ENCODE results near the gene PODNL1. TPM values are rescaled to one million over a fixed set of nuclear protein-coding genes. Genes with fewer than 3 reads are reported as not detected.

Gene PODNL1
- total RNA-seq, 1 donor from 2014 or later, result not detected

DNA sequence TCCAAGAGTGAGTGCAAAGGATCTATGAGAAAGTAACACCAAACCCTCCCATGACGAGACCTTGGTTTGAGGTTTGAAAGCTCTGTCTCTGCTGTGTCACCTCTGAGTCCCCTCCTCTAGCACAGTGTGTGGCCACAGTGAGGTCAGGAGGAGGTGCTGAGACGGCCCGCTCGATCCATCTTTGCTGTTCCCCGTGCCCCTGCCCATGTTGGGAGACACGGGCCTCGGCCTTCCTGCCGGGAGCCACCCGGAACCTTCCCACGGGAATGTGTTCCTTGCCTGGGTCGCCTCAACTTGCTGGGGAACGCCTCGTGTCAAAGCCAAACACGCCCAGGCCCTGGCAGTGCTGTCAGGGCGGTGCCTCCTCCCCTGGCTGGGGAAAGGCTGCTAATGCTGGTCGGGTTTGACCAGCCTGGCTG lies 51.2 kb downstream of the PODNL1 start:
- DNase-seq (ENCODE audit: low spot score, unreplicated experiment), result no peak
- Mint-ChIP-seq H3K27me3 (no peaks in the 10 kb centered on the region), H3K9me3 (ENCODE audit: low read depth) (no peaks in the 10 kb centered on the region), H3K36me3 (ENCODE audit: insufficient read depth) (no peaks in the 10 kb centered on the region), H3K4me3 (ENCODE audit: low read depth) (no peak overlapping the region), H3K4me1 (ENCODE audit: low read depth) (no peaks in the 10 kb centered on the region), H3K27ac (no peak overlapping the region)
- TF ChIP-seq, protein P1, sequence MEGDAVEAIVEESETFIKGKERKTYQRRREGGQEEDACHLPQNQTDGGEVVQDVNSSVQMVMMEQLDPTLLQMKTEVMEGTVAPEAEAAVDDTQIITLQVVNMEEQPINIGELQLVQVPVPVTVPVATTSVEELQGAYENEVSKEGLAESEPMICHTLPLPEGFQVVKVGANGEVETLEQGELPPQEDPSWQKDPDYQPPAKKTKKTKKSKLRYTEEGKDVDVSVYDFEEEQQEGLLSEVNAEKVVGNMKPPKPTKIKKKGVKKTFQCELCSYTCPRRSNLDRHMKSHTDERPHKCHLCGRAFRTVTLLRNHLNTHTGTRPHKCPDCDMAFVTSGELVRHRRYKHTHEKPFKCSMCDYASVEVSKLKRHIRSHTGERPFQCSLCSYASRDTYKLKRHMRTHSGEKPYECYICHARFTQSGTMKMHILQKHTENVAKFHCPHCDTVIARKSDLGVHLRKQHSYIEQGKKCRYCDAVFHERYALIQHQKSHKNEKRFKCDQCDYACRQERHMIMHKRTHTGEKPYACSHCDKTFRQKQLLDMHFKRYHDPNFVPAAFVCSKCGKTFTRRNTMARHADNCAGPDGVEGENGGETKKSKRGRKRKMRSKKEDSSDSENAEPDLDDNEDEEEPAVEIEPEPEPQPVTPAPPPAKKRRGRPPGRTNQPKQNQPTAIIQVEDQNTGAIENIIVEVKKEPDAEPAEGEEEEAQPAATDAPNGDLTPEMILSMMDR (IDR thresholded peaks at IDR 0.05; ENCODE audit: unreplicated experiment), result no peak

DNA sequence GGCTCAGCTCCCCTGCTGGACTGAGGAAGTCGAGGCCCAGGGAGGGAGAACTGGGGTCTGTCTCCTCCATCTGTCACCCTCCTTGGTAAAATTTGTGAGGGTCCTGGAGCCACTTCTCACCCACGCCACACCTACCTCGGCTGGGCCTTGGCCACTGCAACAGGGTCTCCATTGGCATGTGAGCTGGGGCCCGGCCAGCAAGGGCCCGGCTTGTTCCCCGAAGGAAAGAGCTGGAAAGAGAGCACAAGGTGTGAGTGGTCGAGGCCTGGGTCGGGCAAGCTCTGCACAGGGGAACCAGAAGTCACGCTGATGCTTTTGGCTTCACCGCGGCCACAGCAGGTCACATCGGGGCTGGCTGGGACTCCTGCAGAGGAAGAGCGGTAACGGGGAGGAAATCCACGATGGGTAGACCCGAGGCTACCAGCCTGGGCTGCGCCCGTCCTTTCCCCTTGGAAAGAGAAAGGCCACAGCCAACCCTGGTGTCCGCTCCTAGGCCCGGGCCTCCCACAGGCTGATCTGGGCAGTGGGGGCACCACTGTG lies 52.3 kb downstream of the PODNL1 start:
- Mint-ChIP-seq H3K4me3 (ENCODE audit: low read depth) (no peak overlapping the region), H3K36me3 (ENCODE audit: insufficient read depth) (no peaks in the 10 kb centered on the region), H3K27me3 (no peaks in the 10 kb centered on the region), H3K4me1 (ENCODE audit: low read depth) (no peaks in the 10 kb centered on the region), H3K9me3 (ENCODE audit: low read depth) (no peaks in the 10 kb centered on the region), H3K27ac (no peak overlapping the region)
- TF ChIP-seq, protein P1 (IDR thresholded peaks at IDR 0.05; ENCODE audit: unreplicated experiment), result no peak
- no peak for DNase-seq (ENCODE audit: low spot score, unreplicated experiment)

DNA sequence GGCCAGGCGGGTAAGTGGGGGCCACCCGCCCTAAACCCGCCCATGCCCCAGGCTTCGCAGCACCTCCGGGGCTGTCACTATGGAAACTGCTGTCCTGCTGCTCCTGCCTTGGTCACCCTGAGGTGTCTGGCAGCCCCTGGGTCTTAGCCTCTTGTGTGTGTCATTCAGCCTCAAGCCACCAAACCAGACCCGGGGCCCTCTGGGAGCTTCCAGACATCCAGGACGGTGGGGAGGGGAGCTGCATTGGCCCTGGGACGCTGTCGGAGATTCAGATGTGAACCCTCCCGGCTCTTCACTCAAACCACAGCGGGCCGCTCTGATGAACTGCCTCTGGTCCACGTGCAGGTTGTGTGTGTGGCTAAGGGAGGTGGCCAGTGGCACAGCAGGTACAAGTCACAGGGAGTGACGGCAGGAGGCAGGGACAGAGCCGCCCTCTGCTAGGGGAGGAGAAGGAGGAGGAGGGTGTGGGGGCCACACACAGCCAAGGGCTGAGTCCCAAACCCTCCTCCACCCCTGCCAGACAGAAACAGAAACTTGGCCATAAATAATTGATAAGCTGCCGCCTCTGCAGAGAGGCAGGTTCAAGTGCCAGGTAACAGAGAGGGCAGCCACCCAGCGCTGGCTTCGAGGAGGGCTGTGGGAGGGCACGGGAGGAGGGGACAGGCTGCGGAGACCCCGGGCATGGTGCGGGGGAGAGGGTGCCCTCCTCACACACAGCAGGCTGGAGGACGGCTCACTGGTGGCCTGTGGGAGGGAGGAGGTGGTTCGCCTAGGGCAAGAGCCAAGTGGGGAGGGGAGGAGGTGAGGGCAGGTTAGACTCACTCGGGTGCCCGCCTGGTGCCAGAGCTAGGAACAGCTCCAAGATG lies 53.3 kb downstream of the PODNL1 start:
- no peaks in the 10 kb centered on the region for H3K9me3 Mint-ChIP-seq (ENCODE audit: low read depth)
- H3K4me1 Mint-ChIP-seq (ENCODE audit: low read depth), result peaks cover 3% of the 10 kb centered on the region
- TF ChIP-seq, protein P1 (IDR thresholded peaks at IDR 0.05; ENCODE audit: unreplicated experiment), result no peak
- no peaks in the 10 kb centered on the region for H3K27me3 Mint-ChIP-seq
- no peaks in the 10 kb centered on the region for H3K36me3 Mint-ChIP-seq (ENCODE audit: insufficient read depth)
- no peak overlapping the region for H3K27ac Mint-ChIP-seq
- no peak overlapping the region for H3K4me3 Mint-ChIP-seq (ENCODE audit: low read depth)
- no peak for DNase-seq (ENCODE audit: low spot score, unreplicated experiment)

DNA sequence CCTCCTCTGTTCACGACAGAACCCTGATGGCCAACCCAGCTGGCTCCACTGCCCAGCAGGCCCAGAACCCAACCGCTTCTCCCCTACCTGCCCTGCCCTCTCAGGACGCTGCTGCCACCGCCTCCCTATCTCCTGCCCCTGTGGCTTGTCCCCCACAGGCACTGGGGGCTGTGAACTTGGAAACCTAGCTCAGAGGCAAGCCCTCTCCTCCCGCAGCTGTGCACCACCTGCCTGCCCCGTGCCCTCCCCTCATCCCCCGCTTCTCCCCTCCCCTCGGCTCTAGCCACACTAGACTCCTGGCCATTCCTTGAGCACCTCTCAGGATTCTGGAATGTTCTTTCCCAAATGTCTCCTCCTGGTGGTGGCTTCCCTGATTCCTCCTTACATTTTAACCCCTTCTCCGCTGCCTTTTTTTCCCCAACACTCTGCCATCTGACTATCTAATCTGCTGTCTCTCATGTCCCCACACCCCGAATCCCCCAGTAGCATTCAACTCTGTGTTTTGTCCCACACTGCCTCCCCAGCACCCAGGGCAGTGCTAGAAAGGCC lies 54.6 kb downstream of the PODNL1 start:
- Mint-ChIP-seq H3K27ac (no peak overlapping the region), H3K36me3 (ENCODE audit: insufficient read depth) (no peaks in the 10 kb centered on the region), H3K9me3 (ENCODE audit: low read depth) (no peaks in the 10 kb centered on the region), H3K4me1 (ENCODE audit: low read depth) (peaks cover 3% of the 10 kb centered on the region), H3K4me3 (ENCODE audit: low read depth) (no peak overlapping the region), H3K27me3 (no peaks in the 10 kb centered on the region)
- TF ChIP-seq, protein P1 (IDR thresholded peaks at IDR 0.05; ENCODE audit: unreplicated experiment), result no peak
- DNase-seq (ENCODE audit: low spot score, unreplicated experiment), result no peak

DNA sequence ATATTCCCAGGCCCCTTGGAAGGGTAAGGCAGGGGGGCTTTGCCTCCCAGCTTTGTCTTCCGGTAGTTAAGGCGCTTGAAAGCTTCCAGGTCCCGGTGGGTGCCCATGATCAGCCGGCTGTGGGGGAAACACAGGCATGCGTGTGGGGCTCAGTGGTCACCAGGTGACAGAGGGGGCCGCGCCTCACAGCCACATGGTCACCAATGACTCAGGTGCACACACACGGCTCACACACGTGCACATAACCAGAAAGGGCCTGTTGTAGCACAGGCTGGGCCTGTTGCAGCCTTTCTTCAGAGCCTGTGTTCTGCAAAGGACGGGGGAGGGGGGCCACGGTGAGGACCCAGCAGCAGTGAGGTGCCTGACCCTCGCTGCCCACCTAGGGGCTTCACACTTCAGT lies 55.4 kb downstream of the PODNL1 start:
- TF ChIP-seq, protein P1 (IDR thresholded peaks at IDR 0.05; ENCODE audit: unreplicated experiment), result no peak
- Mint-ChIP-seq H3K4me3 (ENCODE audit: low read depth) (no peak overlapping the region), H3K27me3 (no peaks in the 10 kb centered on the region), H3K27ac (no peak overlapping the region), H3K36me3 (ENCODE audit: insufficient read depth) (no peaks in the 10 kb centered on the region), H3K9me3 (ENCODE audit: low read depth) (no peaks in the 10 kb centered on the region), H3K4me1 (ENCODE audit: low read depth) (peaks cover 3% of the 10 kb centered on the region)
- no peak for DNase-seq (ENCODE audit: low spot score, unreplicated experiment)
